Sigmoid colon (tissue), 7 donors: ENCODE data around the gene PCDHA13. TPM values are rescaled to one million over a fixed set of nuclear protein-coding genes. Genes with fewer than 3 reads are reported as not detected.
"Not testable (repeated sequence)": the region's sequence is repeated elsewhere in the genome, so short reads cannot be mapped to it uniquely, and the experiment has no call there.

Experiments
- DNase-seq: peaks from one replicate; pipeline ENCODE4 v3.0.0-alpha.2; 2019
- H3K27ac ChIP-seq, 4 donors: fragments of 200-600 bp; sonication (generic); one replicate each; pipeline ENCODE4 v1.5.1; 2016 to 2019; ENCODE audit warnings: mild to moderate bottlenecking in 1 of 4
- H3K27me3 ChIP-seq, 3 donors: fragments of 200-600 bp; sonication (generic); one replicate each; pipeline ENCODE4 v1.5.1; 2019; ENCODE audit warnings: mild to moderate bottlenecking in 1 of 3
- H3K36me3 ChIP-seq, 4 donors: fragments of 200-600 bp; sonication (generic); one replicate each; pipeline ENCODE4 v1.5.1; 2016 to 2019
- H3K4me1 ChIP-seq, 4 donors: fragments of 200-600 bp; sonication (generic); one replicate each; pipeline ENCODE4 v1.5.1; 2017 to 2019
- H3K4me3 ChIP-seq, 4 donors: fragments of 200-600 bp; sonication (generic); one replicate each; pipeline ENCODE4 v1.5.1; 2017 to 2019; ENCODE audit warnings: mild to moderate bottlenecking in 2 of 4, moderate library complexity in 1 of 4
- H3K9me3 ChIP-seq, 4 donors: fragments of 200-600 bp in 3 of 4; sonication (generic) in 3 of 4; one replicate each; pipeline versions ENCODE4 v1.5.1 to v1.6.1; 2013 to 2019
- CTCF ChIP-seq, 4 experiments: fragments of 450-650 bp in 3 of 4; fragments of 200-600 bp in 1 of 4; IDR thresholded peaks; one replicate each; pipeline ENCODE4 v1.5.1; 2016 to 2019; ENCODE audit warnings: antibody characterized with exemption in 4 of 4, mild to moderate bottlenecking in 3 of 4, moderate library complexity in 2 of 4
- EP300 ChIP-seq, 4 donors: sonication (generic); formaldehyde crosslinking; IDR thresholded peaks; one replicate each; pipeline ENCODE4 v1.6.1; 2017; ENCODE audit warnings: antibody characterized with exemption in 4 of 4
- POLR2A ChIP-seq, 2 donors: fragments of 450-650 bp; IDR thresholded peaks; one replicate each; pipeline ENCODE4 v1.6.1; 2016; ENCODE audit warnings: antibody characterized with exemption in 2 of 2, mild to moderate bottlenecking in 2 of 2, moderate library complexity in 2 of 2
- POLR2AphosphoS5 ChIP-seq, 4 donors: sonication (generic); formaldehyde crosslinking; IDR thresholded peaks; one replicate each; pipeline ENCODE4 v1.6.1; 2017; ENCODE audit warnings: antibody characterized with exemption in 4 of 4
- WGBS, 2 donors: extraction: QIAGEN DNeasy Blood & Tissue Kit; methylation state at CpG; one replicate each; pipeline ENCODE4 v1.1.7; 2013; 5-methylcytosine and 5-hydroxymethylcytosine counted together
- intact Hi-C: fragments of 100-400 bp; cut with DNase I; formaldehyde crosslinking; loops from one replicate; pipeline ENCODE4 v1.15.1; 2023
- polyA plus RNA-seq, 3 donors: library from polyadenylated mRNA; stranded (reverse); fragments of 200-250 nt; gene quantifications; one replicate each; pipeline ENCODE4 v1.2.3, GENCODE V29; 2013
- total RNA-seq, 4 donors: library from RNA; depleted of rRNA; stranded (reverse); fragments of >200 nt; gene quantifications; one replicate each; pipeline ENCODE4 v1.1.0, GENCODE V29; 2016
- donor health status: healthy with polysubstance abuse.
- donor health status: Bipolar disorder and iron deficiency.
- donor health status: healthy.

Gene PCDHA13
- total and polyA plus RNA-seq, 7 donors, result 0.10 to 1.4 (median 0.54) TPM; not detected in 2

GRCh38 chr5:140840978-140841962 is 40.7 kb upstream of the PCDHA13 start, which contains the start of gene PCDHA8:
PCDHA8 (plus strand) TSS chr5:140841187; CDS start chr5:140841322, 135 bp downstream.
- Histone ChIP-seq H3K4me3 (no peak within 1 kb of the TSS), H3K9me3 (peaks cover 5 to 27% (median 12%) of the 10 kb centered on the region in 4 donors), H3K27ac (no peak within 1 kb of the TSS), H3K4me1 (no peaks in the 10 kb centered on the region), H3K27me3 (peaks cover 0 to 59% (median 3%) of the 10 kb centered on the region in 3 donors), H3K36me3 (no peaks in the 10 kb centered on the region)
- WGBS, 2 donors, result 29 to 57% methylated on average over 47 of the region's 47 CpGs
- TF ChIP-seq POLR2AphosphoS5 (IDR thresholded peaks at IDR 0.05), result no peak
- no peak for TF ChIP-seq POLR2A (IDR thresholded peaks at IDR 0.05)
- TF ChIP-seq CTCF (IDR thresholded peaks at IDR 0.05), result no peak
- no peak for TF ChIP-seq EP300 (IDR thresholded peaks at IDR 0.05)
- no peak for DNase-seq
- intact Hi-C loops, result no loop called here

- H3K27me3 ChIP-seq, result peaks cover 0 to 59% (median 2%) of the 10 kb centered on the region in 3 donors
Observed at GRCh38 chr5:140842798-140843733, 38.9 kb upstream of the PCDHA13 start.

GRCh38 chr5:140848139-140849102 is 33.5 kb upstream of the PCDHA13 start, which contains the start of gene PCDHA9:
PCDHA9 (plus strand) TSS chr5:140848382; CDS start chr5:140848496, 114 bp downstream.
- H3K9me3 ChIP-seq, result peaks cover 0 to 18% (median 8%) of the 10 kb centered on the region in 4 donors
- H3K4me1 ChIP-seq, intact Hi-C loops, H3K27ac ChIP-seq, H3K36me3 ChIP-seq, DNase-seq: not testable (repeated sequence)
- peak within 1 kb of the TSS in 1 of 4 donors; percentile 8 for H3K4me3 ChIP-seq
- 28 to 54% methylated on average over 46 of the region's 48 CpGs for WGBS, 2 donors
- peaks cover 0 to 65% (median 7%) of the 10 kb centered on the region in 3 donors for H3K27me3 ChIP-seq

More at GRCh38 chr5:140842798-140843733, 38.9 kb upstream of the PCDHA13 start:
- Histone ChIP-seq H3K4me1 (no peaks in the 10 kb centered on the region), H3K36me3 (no peaks in the 10 kb centered on the region), H3K9me3 (peaks cover 5 to 23% (median 11%) of the 10 kb centered on the region in 4 donors), H3K27ac (no peak overlapping the region), H3K4me3 (no peak overlapping the region)
- intact Hi-C loops, result no loop called here
- TF ChIP-seq CTCF (IDR thresholded peaks at IDR 0.05), result no peak
- no peak for TF ChIP-seq EP300 (IDR thresholded peaks at IDR 0.05)
- TF ChIP-seq POLR2AphosphoS5 (IDR thresholded peaks at IDR 0.05), result no peak
- TF ChIP-seq POLR2A (IDR thresholded peaks at IDR 0.05), result no peak
- WGBS, 2 donors, result 58 to 79% methylated on average over 87 of the region's 87 CpGs
- DNase-seq, result no peak

- H3K36me3 ChIP-seq, H3K4me3 ChIP-seq, intact Hi-C loops, H3K4me1 ChIP-seq, H3K27ac ChIP-seq, DNase-seq: not testable (repeated sequence)
- WGBS, 2 donors, result 58 to 80% methylated on average over 101 of the region's 101 CpGs
- H3K27me3 ChIP-seq, result peaks cover 0 to 70% (median 7%) of the 10 kb centered on the region in 3 donors
- H3K9me3 ChIP-seq, result peaks cover 0 to 19% (median 8%) of the 10 kb centered on the region in 4 donors
Observed at GRCh38 chr5:140849831-140850634, 31.9 kb upstream of the PCDHA13 start.
